Type B pancreatic cell (in vitro differentiated cells): ENCODE data around the gene NDRG2. TPM values are rescaled to one million over a fixed set of nuclear protein-coding genes. Genes with fewer than 3 reads are reported as not detected.

ENCODE experiments used
- DNase-seq: peaks from one replicate; pipeline ENCODE4 v3.0.0; 2021; ENCODE audit warnings: mixed read lengths; ENCODE audit not compliant: unreplicated experiment; ENCODE audit errors: extremely low spot score
- H3K27ac Mint-ChIP-seq: 2 replicates; pipeline ENCODE4 v1.8.0; 2021; ENCODE audit warnings: mild to moderate bottlenecking, mixed read lengths
- H3K27me3 Mint-ChIP-seq: 2 replicates; pipeline ENCODE4 v1.8.0; 2021; ENCODE audit warnings: mixed read lengths
- H3K36me3 Mint-ChIP-seq: 2 replicates; pipeline ENCODE4 v1.8.0; 2021; ENCODE audit warnings: mixed read lengths
- H3K4me1 Mint-ChIP-seq: one replicate; pipeline ENCODE4 v1.8.0; 2021; ENCODE audit warnings: mixed read lengths; ENCODE audit not compliant: unreplicated experiment
- H3K4me3 Mint-ChIP-seq: 2 replicates; pipeline ENCODE4 v1.8.0; 2021; ENCODE audit warnings: mild to moderate bottlenecking, mixed read lengths
- H3K9me3 Mint-ChIP-seq: 2 replicates; pipeline ENCODE4 v1.8.0; 2021; ENCODE audit warnings: mixed read lengths
- total RNA-seq: library from RNA; stranded (reverse); gene quantifications from 2 replicates; pipeline ENCODE4 v1.2.1, GENCODE V29; 2021; ENCODE audit warnings: low replicate concordance
- TF ChIP-seq, protein P1 (sequence below): fragments of 200-600 bp; sonication (generic); conservative IDR thresholded peaks from 2 replicates; pipeline ENCODE4 v1.5.0; 2021; ENCODE audit warnings: antibody characterized with exemption, mild to moderate bottlenecking

NDRG2 gene
- total RNA-seq, 1 donor from 2014 or later, result 150 TPM

DNA sequence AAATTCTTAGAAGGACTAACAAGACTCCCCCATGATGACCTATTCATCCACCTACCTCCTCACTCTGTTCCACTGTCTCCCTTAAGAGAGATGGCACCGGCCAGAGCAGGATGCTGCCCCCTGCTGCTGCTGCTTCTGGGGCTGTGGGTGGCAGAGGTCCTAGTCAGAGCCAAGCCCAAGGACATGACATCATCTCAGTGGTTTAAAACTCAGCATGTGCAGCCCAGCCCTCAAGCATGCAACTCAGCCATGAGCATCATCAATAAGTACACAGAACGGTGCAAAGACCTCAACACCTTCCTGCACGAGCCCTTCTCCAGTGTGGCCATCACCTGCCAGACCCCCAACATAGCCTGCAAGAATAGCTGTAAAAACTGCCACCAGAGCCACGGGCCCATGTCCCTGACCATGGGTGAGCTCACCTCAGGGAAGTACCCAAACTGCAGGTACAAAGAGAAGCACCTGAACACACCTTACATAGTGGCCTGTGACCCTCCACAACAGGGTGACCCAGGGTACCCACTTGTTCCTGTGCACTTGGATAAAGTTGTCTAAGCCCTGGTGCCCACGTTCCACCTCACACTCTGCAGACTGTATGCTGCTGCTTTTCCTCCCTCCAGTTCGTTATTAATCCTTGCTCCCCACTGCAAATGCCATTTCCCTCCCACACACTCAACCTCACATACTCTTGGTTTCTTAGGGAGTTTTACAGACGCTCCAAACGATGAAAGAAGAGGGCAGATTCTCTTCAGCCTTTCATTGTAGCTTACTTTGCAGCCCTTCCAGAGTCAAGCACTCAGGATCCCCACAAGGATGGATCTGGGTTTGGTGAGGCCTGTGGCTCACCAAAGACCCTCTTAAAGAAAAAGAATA, 33.2 kb upstream of the NDRG2 start, which contains the start of gene RNASE8:
TSS of gene RNASE8 (plus strand) at position 20 of the 873 bp plus-strand sequence. CDS start at position 91, 71 bp downstream.
- H3K9me3 Mint-ChIP-seq, result no peaks in the 10 kb centered on the region
- peaks cover 33% of the 10 kb centered on the region for H3K4me1 Mint-ChIP-seq
- TF ChIP-seq, protein P1, sequence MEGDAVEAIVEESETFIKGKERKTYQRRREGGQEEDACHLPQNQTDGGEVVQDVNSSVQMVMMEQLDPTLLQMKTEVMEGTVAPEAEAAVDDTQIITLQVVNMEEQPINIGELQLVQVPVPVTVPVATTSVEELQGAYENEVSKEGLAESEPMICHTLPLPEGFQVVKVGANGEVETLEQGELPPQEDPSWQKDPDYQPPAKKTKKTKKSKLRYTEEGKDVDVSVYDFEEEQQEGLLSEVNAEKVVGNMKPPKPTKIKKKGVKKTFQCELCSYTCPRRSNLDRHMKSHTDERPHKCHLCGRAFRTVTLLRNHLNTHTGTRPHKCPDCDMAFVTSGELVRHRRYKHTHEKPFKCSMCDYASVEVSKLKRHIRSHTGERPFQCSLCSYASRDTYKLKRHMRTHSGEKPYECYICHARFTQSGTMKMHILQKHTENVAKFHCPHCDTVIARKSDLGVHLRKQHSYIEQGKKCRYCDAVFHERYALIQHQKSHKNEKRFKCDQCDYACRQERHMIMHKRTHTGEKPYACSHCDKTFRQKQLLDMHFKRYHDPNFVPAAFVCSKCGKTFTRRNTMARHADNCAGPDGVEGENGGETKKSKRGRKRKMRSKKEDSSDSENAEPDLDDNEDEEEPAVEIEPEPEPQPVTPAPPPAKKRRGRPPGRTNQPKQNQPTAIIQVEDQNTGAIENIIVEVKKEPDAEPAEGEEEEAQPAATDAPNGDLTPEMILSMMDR, result no peak
- no peak within 1 kb of the TSS for H3K27ac Mint-ChIP-seq
- no peaks in the 10 kb centered on the region for H3K36me3 Mint-ChIP-seq
- H3K4me3 Mint-ChIP-seq, result no peak within 1 kb of the TSS
- no peak for DNase-seq
- H3K27me3 Mint-ChIP-seq, result peaks cover 4% of the 10 kb centered on the region

DNA sequence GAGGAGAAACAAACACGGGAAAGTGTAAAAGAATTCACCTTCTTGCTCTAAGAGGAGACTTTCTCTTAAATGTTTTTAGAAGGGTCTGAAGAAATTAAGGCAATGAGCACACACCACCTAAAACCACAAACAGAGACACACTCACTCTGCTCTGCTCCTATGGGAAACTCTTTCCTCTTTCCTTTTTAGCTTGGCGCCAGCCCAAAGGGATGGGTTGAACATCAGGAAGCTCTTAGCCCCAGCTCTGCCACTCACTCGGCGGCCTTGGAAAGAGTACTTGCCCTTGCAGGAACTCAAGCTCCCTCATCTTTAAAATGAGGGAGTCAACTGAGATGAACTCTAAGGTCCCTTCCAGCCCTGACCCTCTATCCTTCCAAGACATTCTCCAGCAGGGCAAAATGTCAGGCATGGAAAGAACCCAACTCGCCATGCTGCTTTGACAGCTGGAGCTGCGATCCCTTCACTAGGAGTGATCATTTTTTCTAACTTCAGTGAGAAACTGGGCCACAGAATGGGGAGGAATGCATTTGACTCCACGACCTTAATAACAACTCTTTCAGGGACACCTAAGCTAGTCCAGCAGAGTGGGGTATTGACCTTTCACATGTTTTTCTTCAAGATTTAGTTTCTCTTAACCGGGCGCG, 31.8 kb upstream of the NDRG2 start:
- TF ChIP-seq, protein P1, result no peak
- peaks cover 4% of the 10 kb centered on the region for H3K27me3 Mint-ChIP-seq
- DNase-seq, result no peak
- H3K27ac Mint-ChIP-seq, result no peak overlapping the region
- H3K9me3 Mint-ChIP-seq, result no peaks in the 10 kb centered on the region
- no peaks in the 10 kb centered on the region for H3K36me3 Mint-ChIP-seq
- peaks cover 33% of the 10 kb centered on the region for H3K4me1 Mint-ChIP-seq
- H3K4me3 Mint-ChIP-seq, result no peak overlapping the region

DNA sequence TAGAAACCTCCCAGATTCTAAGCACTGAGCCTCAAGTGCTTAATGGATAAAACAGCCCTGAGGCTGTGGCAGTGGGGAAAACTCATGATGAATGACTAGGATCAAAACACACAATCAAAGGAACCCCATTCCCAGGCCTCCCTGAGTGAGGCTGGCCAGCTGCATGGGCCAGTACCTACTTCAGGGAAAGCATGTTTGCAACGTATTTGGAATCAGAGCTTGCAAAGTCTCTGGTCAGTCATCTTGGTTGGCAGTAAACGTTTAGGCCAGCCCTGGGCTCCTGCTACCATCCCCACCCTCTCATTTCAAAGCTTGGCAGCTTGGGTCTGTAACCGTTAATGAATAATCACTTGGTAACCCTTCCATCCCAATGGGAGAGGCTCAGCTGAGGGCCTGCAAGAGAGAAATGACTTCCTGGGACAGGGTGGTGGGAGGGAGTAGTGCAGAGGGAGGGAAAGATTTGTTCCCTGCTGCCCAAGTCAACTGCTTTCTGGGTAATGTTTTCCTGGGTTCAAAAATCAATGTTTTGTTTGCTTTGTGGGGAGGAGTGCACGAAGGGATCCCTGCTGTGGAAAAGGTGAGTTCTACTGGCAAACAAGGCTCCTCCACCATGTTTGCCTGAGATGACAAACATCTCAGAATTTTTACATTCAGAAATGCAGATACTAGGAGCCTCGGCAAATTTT, 30.7 kb upstream of the NDRG2 start:
- H3K4me3 Mint-ChIP-seq, result no peak overlapping the region

DNA sequence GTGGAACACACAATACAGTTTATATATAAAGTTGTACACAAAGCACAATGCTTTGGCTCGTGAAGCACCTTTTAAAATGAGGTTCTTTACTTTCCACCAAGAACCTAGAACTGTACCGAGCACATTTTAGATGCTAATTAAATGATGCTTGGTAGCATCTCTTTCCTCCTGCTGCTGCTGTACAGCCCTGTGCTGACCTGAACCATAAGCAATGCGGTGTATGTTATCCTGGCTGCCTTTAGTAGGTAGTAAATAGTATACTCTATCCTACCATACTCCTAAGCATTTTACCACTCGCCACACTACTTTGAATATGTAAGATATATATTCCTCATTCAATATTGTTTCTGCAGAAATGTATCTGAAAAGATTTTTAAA, 29.9 kb upstream of the NDRG2 start:
- Mint-ChIP-seq H3K9me3 (no peaks in the 10 kb centered on the region), H3K4me3 (no peak overlapping the region), H3K27ac (no peak overlapping the region), H3K27me3 (peaks cover 1% of the 10 kb centered on the region), H3K4me1 (peaks cover 27% of the 10 kb centered on the region), H3K36me3 (no peaks in the 10 kb centered on the region)
- DNase-seq, result no peak
- TF ChIP-seq, protein P1, result no peak

More for the DNA sequence above, 30.7 kb upstream of the NDRG2 start:
- no peaks in the 10 kb centered on the region for H3K36me3 Mint-ChIP-seq
- no peak for DNase-seq
- H3K4me1 Mint-ChIP-seq, result peaks cover 31% of the 10 kb centered on the region
- TF ChIP-seq, protein P1, result no peak
- no peaks in the 10 kb centered on the region for H3K9me3 Mint-ChIP-seq
- no peak overlapping the region for H3K27ac Mint-ChIP-seq
- peaks cover 4% of the 10 kb centered on the region for H3K27me3 Mint-ChIP-seq

DNA sequence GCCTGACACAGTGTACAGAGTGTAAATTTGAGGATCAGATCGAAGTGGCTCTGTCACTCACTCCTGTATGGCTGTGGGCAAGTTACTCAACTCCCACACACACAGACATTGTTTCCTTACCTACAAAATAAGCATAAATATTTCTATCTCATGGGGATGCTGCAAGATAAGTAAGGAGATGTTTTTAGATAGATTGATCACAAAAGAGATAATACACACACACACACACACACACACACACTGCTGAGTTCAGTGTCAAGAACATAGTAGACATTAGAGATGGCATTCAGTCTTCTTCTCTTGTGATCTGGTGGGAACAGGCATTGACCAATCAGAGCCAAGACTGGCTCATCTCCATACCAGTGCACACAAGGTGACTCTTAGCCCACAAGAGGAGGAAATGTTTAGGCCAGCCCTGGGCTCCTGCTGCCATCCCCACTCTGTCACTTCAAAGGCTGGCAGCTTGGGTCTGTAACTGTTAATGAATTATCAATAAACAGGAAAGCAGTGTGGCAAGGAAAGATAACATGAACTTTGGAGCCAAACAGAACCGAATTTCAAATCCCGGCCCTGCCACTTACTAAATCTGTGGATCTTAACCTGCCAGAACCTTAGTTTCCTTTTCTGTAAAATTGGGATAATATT, 29.4 kb upstream of the NDRG2 start:
- no peaks in the 10 kb centered on the region for H3K36me3 Mint-ChIP-seq
- TF ChIP-seq, protein P1, result no peak
- no peak overlapping the region for H3K4me3 Mint-ChIP-seq
- peak overlapping the region; percentile 36 for H3K27ac Mint-ChIP-seq
- DNase-seq, result no peak
- H3K9me3 Mint-ChIP-seq, result no peaks in the 10 kb centered on the region
- H3K4me1 Mint-ChIP-seq, result peaks cover 27% of the 10 kb centered on the region
- H3K27me3 Mint-ChIP-seq, result no peaks in the 10 kb centered on the region
